Measurements from ENCODE around the gene C10orf90. TPM values are rescaled to one million over a fixed set of nuclear protein-coding genes. Genes with fewer than 3 reads are reported as not detected.

The C10orf90 gene
- total RNA-seq, 2 donors from 2014 or later, result 0.33 TPM; not detected in 1

GRCh38 chr10:126454045-126454751, 216.3 kb downstream of the C10orf90 start:
- Mint-ChIP-seq H3K9me3 (no peaks in the 10 kb centered on the region), H3K36me3 (ENCODE audit: low read depth) (no peaks in the 10 kb centered on the region), H3K27me3 (ENCODE audit: insufficient read depth) (peaks cover 12% of the 10 kb centered on the region), H3K4me3 (no peak overlapping the region), H3K4me1 (peaks cover 4% of the 10 kb centered on the region), H3K27ac (no peak overlapping the region)
- no peaks in the 10 kb centered on the region for H3K27me3 ChIP-seq (ENCODE audit: control insufficient read depth, insufficient read depth, low read length, poor library complexity, severe bottlenecking)
- H3K9ac ChIP-seq (ENCODE audit: extremely low read depth, low read length, poor library complexity, severe bottlenecking), result no peak overlapping the region
- no peak overlapping the region for H3K4me3 ChIP-seq (ENCODE audit: low read length)
- H3K27ac ChIP-seq (ENCODE audit: low read depth, low read length), result no peak overlapping the region
- WGBS, 2 experiments (ENCODE audit: insufficient coverage in 1 of 2, insufficient read length in 1 of 2), result 89% methylated on average over 4 of the region's 4 CpGs; no CpG with 5 or more reads in 1 of the 2 experiments
- no peak for DNase-seq
- no peak for TF ChIP-seq CTCF (conservative IDR thresholded peaks at IDR 0.05)
- H3K4me1 ChIP-seq (ENCODE audit: control insufficient read depth, insufficient read depth, low read length), result peaks cover 8% of the 10 kb centered on the region
- no peaks in the 10 kb centered on the region for H3K36me3 ChIP-seq (ENCODE audit: control insufficient read depth, insufficient read depth, low read length)
- H3K9me3 ChIP-seq (ENCODE audit: control insufficient read depth, low read length), result peaks cover under 1% of the 10 kb centered on the region

- no peak for DNase-seq
- WGBS, 2 experiments (ENCODE audit: insufficient coverage in 1 of 2, insufficient read length in 1 of 2), result 83 to 96% methylated on average over 1 to 2 of the region's 2 CpGs
- Mint-ChIP-seq H3K27me3 (ENCODE audit: insufficient read depth) (peaks cover 7% of the 10 kb centered on the region), H3K27ac (no peak overlapping the region), H3K4me3 (no peak overlapping the region), H3K9me3 (no peaks in the 10 kb centered on the region), H3K4me1 (no peaks in the 10 kb centered on the region), H3K36me3 (ENCODE audit: low read depth) (no peaks in the 10 kb centered on the region)
- H3K4me1 ChIP-seq (ENCODE audit: control insufficient read depth, insufficient read depth, low read length), result no peaks in the 10 kb centered on the region
- peaks cover 3% of the 10 kb centered on the region for H3K9me3 ChIP-seq (ENCODE audit: control insufficient read depth, low read length)
- no peaks in the 10 kb centered on the region for H3K36me3 ChIP-seq (ENCODE audit: control insufficient read depth, insufficient read depth, low read length)
- no peak overlapping the region for H3K9ac ChIP-seq (ENCODE audit: extremely low read depth, low read length, poor library complexity, severe bottlenecking)
- no peak for TF ChIP-seq CTCF (conservative IDR thresholded peaks at IDR 0.05)
- no peak overlapping the region for H3K27ac ChIP-seq (ENCODE audit: low read depth, low read length)
- H3K4me3 ChIP-seq (ENCODE audit: low read length), result no peak overlapping the region
- H3K27me3 ChIP-seq (ENCODE audit: control insufficient read depth, insufficient read depth, low read length, poor library complexity, severe bottlenecking), result no peaks in the 10 kb centered on the region
These were observed 218.2 kb downstream of the C10orf90 start for GRCh38 chr10:126452245-126452644.

- H3K27me3 ChIP-seq (ENCODE audit: control insufficient read depth, insufficient read depth, low read length, poor library complexity, severe bottlenecking), result no peaks in the 10 kb centered on the region
- TF ChIP-seq CTCF (conservative IDR thresholded peaks at IDR 0.05), result no peak
- no peak overlapping the region for H3K4me3 Mint-ChIP-seq
- no peaks in the 10 kb centered on the region for H3K4me1 ChIP-seq (ENCODE audit: control insufficient read depth, insufficient read depth, low read length)
- 92% methylated on average over 4 of the region's 5 CpGs; no CpG with 5 or more reads in 1 of the 2 experiments for WGBS, 2 experiments (ENCODE audit: insufficient coverage in 1 of 2, insufficient read length in 1 of 2)
- H3K36me3 Mint-ChIP-seq (ENCODE audit: low read depth), result peaks cover 8% of the 10 kb centered on the region
- no peak overlapping the region for H3K9ac ChIP-seq (ENCODE audit: extremely low read depth, low read length, poor library complexity, severe bottlenecking)
- H3K9me3 Mint-ChIP-seq, result peaks cover 31% of the 10 kb centered on the region
- no peak overlapping the region for H3K27ac ChIP-seq (ENCODE audit: low read depth, low read length)
- no peak for DNase-seq
- H3K4me1 Mint-ChIP-seq, result no peaks in the 10 kb centered on the region
- H3K4me3 ChIP-seq (ENCODE audit: low read length), result no peak overlapping the region
- H3K36me3 ChIP-seq (ENCODE audit: control insufficient read depth, insufficient read depth, low read length), result no peaks in the 10 kb centered on the region
- no peak overlapping the region for H3K27ac Mint-ChIP-seq
- H3K27me3 Mint-ChIP-seq (ENCODE audit: insufficient read depth), result peaks cover 2% of the 10 kb centered on the region
- peaks cover 23% of the 10 kb centered on the region for H3K9me3 ChIP-seq (ENCODE audit: control insufficient read depth, low read length)
These were observed 222.4 kb downstream of the C10orf90 start for GRCh38 chr10:126448091-126448490.

Measured in endodermal cell (in vitro differentiated cells).